DND-41 (cell line): ENCODE data around the gene ASB8.

ENCODE experiments used
- CTCF ChIP-seq: IDR thresholded peaks from 2 replicates; pipeline ENCODE4 v1.5.1; 2012; ENCODE audit warnings: borderline replicate concordance, low read length, moderate library complexity, mild to moderate bottlenecking; ENCODE audit not compliant: poor library complexity, severe bottlenecking; ENCODE audit errors: extremely low read depth
- EZH2 ChIP-seq: IDR thresholded peaks from 3 replicates; pipeline ENCODE4 v1.6.1; 2012; ENCODE audit warnings: borderline replicate concordance, low read depth, mild to moderate bottlenecking, moderate library complexity, low read length, inconsistent platforms; ENCODE audit not compliant: severe bottlenecking

- no peak for TF ChIP-seq CTCF
- no peak for TF ChIP-seq EZH2
Measured at GRCh38 chr12:48198672-48198971, 41.3 kb upstream of the ASB8 start.
